Fibroblast of lung (primary cell): ENCODE measurements around the gene CHST15.

Experiments
- EZH2 ChIP-seq: IDR thresholded peaks from 2 replicates; pipeline ENCODE4 v1.5.1; 2012; ENCODE audit warnings: low read length, control low read depth, mild to moderate bottlenecking; ENCODE audit errors: missing control alignments
- TF ChIP-seq, protein P1 (sequence below), 2 donors: IDR thresholded peaks in 1 of 2; conservative IDR thresholded peaks in 1 of 2; 1 replicate in 1 of 2; 2 replicates in 1 of 2; pipeline ENCODE4 v1.5.1; 2011 to 2012; ENCODE audit warnings: low read length in 2 of 2, control low read depth in 1 of 2, inconsistent platforms in 1 of 2, low read depth in 1 of 2, mild to moderate bottlenecking in 1 of 2

DNA sequence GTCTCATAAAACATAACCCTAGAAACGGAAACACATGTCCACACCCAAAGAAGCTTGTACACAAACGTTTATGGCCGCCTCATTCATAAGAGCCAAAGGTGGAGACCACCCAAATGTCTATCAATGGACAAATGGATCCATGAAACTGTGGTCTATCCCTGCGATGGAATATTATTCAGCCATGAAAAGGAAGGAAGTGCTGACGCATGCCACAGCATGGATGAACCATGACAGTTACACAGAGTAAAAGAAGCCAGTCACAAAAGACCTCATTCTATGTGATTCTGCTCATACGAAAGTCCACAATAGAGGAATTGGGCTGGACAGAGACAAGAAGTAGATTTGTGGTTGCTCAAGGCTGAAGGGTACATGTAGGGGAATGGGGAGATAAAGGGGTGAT is 10.8 kb downstream of the CHST15 start:
- TF ChIP-seq, protein P1, sequence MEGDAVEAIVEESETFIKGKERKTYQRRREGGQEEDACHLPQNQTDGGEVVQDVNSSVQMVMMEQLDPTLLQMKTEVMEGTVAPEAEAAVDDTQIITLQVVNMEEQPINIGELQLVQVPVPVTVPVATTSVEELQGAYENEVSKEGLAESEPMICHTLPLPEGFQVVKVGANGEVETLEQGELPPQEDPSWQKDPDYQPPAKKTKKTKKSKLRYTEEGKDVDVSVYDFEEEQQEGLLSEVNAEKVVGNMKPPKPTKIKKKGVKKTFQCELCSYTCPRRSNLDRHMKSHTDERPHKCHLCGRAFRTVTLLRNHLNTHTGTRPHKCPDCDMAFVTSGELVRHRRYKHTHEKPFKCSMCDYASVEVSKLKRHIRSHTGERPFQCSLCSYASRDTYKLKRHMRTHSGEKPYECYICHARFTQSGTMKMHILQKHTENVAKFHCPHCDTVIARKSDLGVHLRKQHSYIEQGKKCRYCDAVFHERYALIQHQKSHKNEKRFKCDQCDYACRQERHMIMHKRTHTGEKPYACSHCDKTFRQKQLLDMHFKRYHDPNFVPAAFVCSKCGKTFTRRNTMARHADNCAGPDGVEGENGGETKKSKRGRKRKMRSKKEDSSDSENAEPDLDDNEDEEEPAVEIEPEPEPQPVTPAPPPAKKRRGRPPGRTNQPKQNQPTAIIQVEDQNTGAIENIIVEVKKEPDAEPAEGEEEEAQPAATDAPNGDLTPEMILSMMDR (conservative IDR thresholded peaks at IDR 0.05 in 1 of 2, IDR thresholded peaks at IDR 0.05 in 1 of 2; ENCODE audit: low read depth in 1 of 2, low read length in 2 of 2) = no peak
- no peak for TF ChIP-seq EZH2
